Prostate gland (tissue), 2 donors: ENCODE data around the gene VAPA. TPM values are rescaled to one million over a fixed set of nuclear protein-coding genes. Genes with fewer than 3 reads are reported as not detected.

Source experiments
- DNase-seq: peaks from one replicate; pipeline ENCODE4 v3.0.0-alpha.2; 2019; ENCODE audit warnings: low spot score
- H3K27ac ChIP-seq, 2 donors: fragments of 200-600 bp; sonication (generic); 2 replicates each; pipeline ENCODE4 v1.5.1; 2017 to 2019
- H3K27me3 ChIP-seq: fragments of 200-600 bp; sonication (generic); replicated peaks from 2 replicates; pipeline ENCODE4 v1.5.1; 2019; ENCODE audit not compliant: insufficient read depth
- H3K36me3 ChIP-seq, 2 donors: fragments of 200-600 bp; sonication (generic); 1 replicate in 1 of 2; 2 replicates in 1 of 2; pipeline versions ENCODE4 v1.5.1 to v1.8.1; 2017 to 2019
- H3K4me1 ChIP-seq: fragments of 200-600 bp; sonication (generic); replicated peaks from 2 replicates; pipeline ENCODE4 v1.5.1; 2019
- H3K4me3 ChIP-seq, 2 donors: fragments of 200-600 bp; sonication (generic); 2 replicates each; pipeline ENCODE4 v1.5.1; 2017 to 2019
- H3K9me3 ChIP-seq: fragments of 200-600 bp; sonication (generic); 2 replicates; pipeline ENCODE4 v1.5.1; 2017
- POLR2A ChIP-seq: fragments of 450-650 bp; IDR thresholded peaks from one replicate; pipeline ENCODE4 v1.6.1; 2016; ENCODE audit warnings: antibody characterized with exemption, mild to moderate bottlenecking
- POLR2AphosphoS5 ChIP-seq: sonication (generic); formaldehyde crosslinking; IDR thresholded peaks from one replicate; pipeline ENCODE4 v1.6.1; 2017; ENCODE audit warnings: antibody characterized with exemption
- WGBS: methylation state at CpG from one replicate; pipeline ENCODE4 v1.1.5; 2018; 5-methylcytosine and 5-hydroxymethylcytosine counted together
- intact Hi-C: fragments of 100-400 bp; cut with DNase I; formaldehyde crosslinking; loops from one replicate; pipeline ENCODE4 v1.14.2; 2022
- total RNA-seq, 2 donors: library from RNA; depleted of rRNA; stranded (reverse); fragments of >200 nt; gene quantifications; one replicate each; pipeline ENCODE4 v1.1.0, GENCODE V29; 2016
- TF ChIP-seq, protein P1 (sequence below), 4 experiments: fragments of 200-600 bp in 2 of 4; fragments of 450-650 bp in 2 of 4; sonication (generic) in 2 of 4; IDR thresholded peaks; 1 replicate in 3 of 4; 2 replicates in 1 of 4; pipeline ENCODE4 v1.5.1; 2016 to 2019; ENCODE audit warnings: antibody characterized with exemption in 4 of 4, mild to moderate bottlenecking in 2 of 4, moderate library complexity in 2 of 4

VAPA gene
- total RNA-seq, 2 donors from 2014 or later, result 140 to 183 TPM

DNA sequence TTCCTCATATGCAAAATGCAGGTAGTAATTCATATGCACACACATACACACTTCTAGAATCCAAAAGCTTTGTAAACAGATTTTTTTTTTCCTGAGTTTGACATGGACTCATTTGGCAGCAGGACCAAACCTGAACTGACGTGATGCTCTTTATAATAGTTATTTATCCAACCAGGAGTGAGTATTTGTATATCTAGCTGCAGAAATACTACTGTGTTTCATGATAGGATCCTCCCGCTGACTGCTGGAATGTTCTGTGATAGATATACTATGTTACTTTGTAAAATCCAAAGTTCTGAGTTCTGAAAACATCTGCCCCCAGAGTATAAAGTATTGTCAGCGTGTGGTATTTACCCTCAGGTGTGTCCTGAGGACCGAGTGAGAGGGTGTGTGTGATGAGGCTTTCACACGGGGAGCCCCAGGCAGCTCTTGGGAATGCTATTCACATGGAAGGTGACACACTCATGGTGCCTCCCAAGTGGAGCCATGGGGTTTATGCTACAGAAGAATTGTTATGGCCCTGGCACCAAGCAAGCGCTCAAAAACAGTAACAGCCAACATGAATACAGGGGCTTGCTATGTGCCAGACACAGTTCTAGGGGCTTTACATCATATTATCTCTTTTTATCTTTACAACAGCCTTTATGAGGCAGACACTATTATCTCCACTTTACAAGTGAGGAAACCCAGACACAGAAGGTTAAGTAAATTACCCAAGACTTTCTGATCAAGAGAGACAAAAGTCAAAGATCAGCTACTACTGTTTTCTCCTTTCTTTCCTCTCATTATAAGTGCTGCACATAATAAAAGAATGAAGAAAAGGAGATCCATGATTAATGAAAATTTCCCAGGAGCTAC is 44.7 kb upstream of the VAPA start:
- H3K36me3 ChIP-seq, result no peaks in the 10 kb centered on the region
- H3K4me3 ChIP-seq, result no peak overlapping the region
- H3K27ac ChIP-seq, result no peak overlapping the region
- intact Hi-C loops, result no loop called here
- no peaks in the 10 kb centered on the region for H3K9me3 ChIP-seq
- no peaks in the 10 kb centered on the region for H3K4me1 ChIP-seq
- 50% methylated on average over 6 of the region's 6 CpGs for WGBS
- no peaks in the 10 kb centered on the region for H3K27me3 ChIP-seq
- TF ChIP-seq, protein P1, sequence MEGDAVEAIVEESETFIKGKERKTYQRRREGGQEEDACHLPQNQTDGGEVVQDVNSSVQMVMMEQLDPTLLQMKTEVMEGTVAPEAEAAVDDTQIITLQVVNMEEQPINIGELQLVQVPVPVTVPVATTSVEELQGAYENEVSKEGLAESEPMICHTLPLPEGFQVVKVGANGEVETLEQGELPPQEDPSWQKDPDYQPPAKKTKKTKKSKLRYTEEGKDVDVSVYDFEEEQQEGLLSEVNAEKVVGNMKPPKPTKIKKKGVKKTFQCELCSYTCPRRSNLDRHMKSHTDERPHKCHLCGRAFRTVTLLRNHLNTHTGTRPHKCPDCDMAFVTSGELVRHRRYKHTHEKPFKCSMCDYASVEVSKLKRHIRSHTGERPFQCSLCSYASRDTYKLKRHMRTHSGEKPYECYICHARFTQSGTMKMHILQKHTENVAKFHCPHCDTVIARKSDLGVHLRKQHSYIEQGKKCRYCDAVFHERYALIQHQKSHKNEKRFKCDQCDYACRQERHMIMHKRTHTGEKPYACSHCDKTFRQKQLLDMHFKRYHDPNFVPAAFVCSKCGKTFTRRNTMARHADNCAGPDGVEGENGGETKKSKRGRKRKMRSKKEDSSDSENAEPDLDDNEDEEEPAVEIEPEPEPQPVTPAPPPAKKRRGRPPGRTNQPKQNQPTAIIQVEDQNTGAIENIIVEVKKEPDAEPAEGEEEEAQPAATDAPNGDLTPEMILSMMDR (IDR thresholded peaks at IDR 0.05), result no peak
- no peak for TF ChIP-seq POLR2AphosphoS5
- no peak for TF ChIP-seq POLR2A
- no peak for DNase-seq

DNA sequence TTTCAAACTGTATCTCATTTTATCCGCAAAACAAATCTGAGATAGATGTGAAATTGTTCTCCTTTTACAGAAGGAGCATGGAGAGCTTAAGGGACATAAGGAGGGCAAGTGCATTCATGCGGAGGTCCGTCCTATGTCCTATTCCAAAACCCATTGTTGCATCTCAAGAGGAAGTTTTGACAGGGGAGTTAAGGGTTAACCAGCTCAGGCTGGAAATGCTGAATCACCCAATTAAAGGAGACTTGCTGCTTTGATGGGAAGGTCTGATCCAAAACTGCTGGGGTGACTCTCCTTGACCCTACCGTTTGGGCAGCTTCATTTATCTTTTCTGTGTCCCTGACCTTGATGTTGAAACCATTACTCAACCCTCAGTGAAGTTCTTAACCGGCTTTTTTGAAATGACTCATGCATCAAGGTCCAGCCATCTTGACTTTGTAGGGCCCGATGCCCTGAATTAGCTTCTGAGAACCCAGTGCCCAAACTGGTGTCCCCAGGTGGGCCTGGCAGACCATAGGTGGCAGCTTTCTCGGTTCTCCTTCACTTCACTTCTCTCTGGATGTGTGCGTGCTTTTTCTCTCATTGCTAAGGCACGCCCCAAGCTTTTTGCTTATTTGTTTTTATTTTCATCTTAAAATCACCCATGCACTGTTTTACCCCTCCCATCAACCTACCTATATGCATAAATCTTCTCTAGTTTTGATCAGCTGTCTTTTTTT is 43.9 kb upstream of the VAPA start:
- Histone ChIP-seq H3K36me3 (no peaks in the 10 kb centered on the region), H3K27ac (no peak overlapping the region), H3K4me1 (no peaks in the 10 kb centered on the region), H3K4me3 (no peak overlapping the region), H3K9me3 (no peaks in the 10 kb centered on the region), H3K27me3 (no peaks in the 10 kb centered on the region)
- TF ChIP-seq POLR2A (no peak), POLR2AphosphoS5 (no peak)
- TF ChIP-seq, protein P1 (IDR thresholded peaks at IDR 0.05), result no peak
- 66% methylated on average over 9 of the region's 9 CpGs for WGBS
- intact Hi-C loops, result no loop called here
- no peak for DNase-seq

DNA sequence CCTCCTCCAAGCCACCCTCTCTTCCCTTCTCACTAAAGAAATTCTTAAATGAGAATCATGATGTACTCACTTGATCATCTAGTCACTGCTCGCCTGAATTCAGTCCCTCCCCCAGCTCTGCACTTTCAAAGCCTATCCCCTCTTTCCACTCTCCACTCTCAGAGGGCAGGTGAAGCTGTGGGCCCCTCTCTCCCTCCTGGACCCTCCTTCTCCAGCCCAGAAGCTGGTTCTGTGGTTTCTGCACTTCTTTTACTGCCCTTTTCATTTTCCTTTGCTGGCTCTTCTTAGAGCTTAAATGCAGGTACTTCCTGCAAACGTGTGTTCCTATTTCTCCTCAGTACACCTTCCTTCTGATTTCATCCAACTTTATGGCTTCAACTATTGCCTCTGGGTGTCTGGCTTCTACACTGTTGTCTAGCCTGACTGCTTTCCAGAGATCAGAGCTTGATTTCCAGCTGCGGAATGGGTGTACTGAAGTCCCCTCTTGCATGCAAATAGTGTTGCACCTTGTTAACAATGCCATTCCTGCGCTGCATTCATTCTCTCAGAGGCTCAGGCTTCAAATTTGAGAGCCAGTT is 43.3 kb upstream of the VAPA start:
- Histone ChIP-seq H3K27me3 (no peaks in the 10 kb centered on the region), H3K9me3 (no peaks in the 10 kb centered on the region), H3K4me1 (no peaks in the 10 kb centered on the region), H3K36me3 (no peaks in the 10 kb centered on the region), H3K27ac (no peak overlapping the region), H3K4me3 (no peak overlapping the region)
- no peak for TF ChIP-seq POLR2AphosphoS5
- TF ChIP-seq POLR2A, result no peak
- TF ChIP-seq, protein P1 (IDR thresholded peaks at IDR 0.05), result no peak
- no peak for DNase-seq
- WGBS, result 53% methylated on average over 4 of the region's 4 CpGs
- intact Hi-C loops, result no loop called here

DNA sequence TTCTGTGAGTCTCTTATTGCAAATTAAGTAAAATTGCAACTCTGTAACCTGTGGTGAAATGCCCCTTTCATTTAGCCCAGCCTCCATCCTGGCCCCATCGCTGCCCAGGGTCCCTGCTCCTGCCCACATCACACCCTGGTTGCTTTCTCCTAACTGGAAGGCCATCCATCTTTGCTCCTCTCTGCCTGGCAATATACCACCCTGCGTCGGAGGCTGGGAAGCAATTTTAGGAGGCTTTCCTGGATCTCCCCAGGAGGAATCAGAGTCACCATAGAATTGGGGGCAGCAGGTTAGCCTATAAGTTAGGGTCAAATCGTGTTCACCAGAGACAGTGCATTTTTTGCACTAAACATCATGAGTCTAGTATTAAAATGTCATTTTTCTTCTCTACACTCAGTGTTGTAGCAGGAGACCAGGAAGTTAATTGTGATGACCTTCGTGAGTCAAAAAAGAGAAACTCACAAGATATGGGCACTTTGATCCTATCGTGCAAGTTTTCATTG is 42.5 kb upstream of the VAPA start:
- Histone ChIP-seq H3K4me1 (no peaks in the 10 kb centered on the region), H3K4me3 (no peak overlapping the region), H3K36me3 (no peaks in the 10 kb centered on the region), H3K27ac (no peak overlapping the region), H3K9me3 (no peaks in the 10 kb centered on the region), H3K27me3 (no peaks in the 10 kb centered on the region)
- intact Hi-C loops, result no loop called here
- TF ChIP-seq, protein P1 (IDR thresholded peaks at IDR 0.05), result no peak
- TF ChIP-seq POLR2A, result no peak
- no peak for TF ChIP-seq POLR2AphosphoS5
- WGBS, result 92% methylated on average over 6 of the region's 6 CpGs
- DNase-seq, result no peak
